HG02981 (cell line): ENCODE data around the gene KCTD19.
A peak's percentile ranks its signal among the peaks of the same experiment; 100 is the strongest.

Experiments used
- ATAC-seq: cut with Tn5 transposase; IDR thresholded peaks from one replicate; pipeline ENCODE4 v1.9.1; 2021; ENCODE audit warnings: mild to moderate bottlenecking, moderate library complexity; ENCODE audit not compliant: unreplicated experiment

Gene KCTD19

DNA sequence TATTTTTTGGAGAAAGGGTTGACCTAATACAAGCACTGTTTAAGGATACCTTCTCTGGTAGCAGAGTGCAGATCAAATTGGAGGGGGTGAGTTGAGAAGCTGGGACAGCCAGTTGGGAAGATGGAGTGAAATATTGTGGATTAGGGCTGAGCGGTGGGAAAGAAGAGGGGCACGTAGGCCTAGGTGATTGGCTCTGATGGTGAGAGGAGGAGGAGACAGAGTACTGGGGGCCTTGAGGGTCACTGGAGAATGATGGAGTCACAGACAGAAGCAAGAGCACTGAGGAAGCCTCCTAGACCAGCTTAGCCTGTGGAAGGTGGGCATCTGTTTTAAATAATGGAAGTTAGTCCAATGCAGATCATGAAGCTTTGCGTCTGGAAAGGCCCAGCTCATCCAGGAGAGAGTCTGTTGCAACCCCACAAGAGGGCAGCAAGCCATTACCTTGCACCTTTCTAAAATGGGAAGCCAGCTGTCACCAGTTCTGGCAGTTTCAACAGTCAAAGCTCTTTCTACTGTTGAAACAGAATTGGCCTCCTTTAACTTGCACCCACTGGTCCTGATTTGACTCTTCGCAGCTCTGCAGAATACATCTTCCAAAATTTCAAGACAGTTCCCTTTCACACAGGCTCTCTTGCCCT lies 66.0 kb downstream of the KCTD19 start:
- no peak for ATAC-seq

DNA sequence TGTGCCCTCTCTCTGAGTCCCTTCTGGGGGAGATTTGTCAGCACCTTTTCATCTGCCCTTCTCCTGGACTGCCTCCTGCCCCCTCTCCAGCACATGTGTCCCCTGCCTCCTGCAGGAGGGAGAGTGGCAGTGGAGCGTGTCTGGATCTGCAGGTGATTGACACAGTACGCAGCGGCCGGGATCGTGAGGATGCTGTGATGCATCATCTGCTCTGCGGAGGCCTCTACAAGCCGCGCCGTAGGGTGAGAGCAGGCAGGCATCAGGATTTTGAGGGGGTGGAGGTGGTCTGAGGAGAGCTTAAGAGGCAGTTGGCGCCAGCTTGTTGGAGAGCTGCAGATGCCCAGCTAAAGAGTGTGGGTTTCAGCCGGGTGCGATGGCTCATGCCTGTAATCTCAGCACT lies 66.8 kb downstream of the KCTD19 start:
- no peak for ATAC-seq

DNA sequence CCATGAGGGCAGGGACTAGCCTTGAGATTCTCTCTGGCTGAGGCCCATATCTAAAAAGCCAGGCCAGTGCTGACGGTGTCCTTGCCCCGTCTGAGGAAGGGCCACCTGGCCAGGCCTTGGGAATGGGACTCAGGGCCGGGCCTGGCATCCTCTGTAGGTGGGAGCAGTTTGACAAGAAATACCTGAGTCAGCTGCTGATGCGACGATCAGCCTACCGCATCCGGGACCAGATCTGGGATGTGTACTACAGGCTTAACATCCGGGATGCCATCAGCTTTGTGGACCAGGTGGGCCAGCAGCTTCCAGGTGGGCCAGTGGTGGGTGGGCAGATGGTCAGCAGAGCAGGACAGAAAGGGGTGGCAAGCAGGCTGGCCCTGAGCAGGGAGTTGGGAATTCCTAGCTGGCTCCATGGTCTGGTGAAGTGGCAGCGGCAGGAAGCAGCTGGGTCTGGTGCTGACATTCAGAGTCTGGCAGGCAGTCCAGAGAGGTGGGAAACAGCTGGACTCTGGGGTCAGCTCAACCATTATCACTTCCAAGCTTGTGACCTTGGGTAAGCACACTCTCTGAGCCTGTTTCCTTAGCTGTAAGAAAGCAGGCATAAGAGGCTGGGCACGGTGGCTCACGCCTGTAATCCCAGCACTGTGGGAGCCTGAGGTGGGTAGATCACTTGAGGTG lies 68.2 kb downstream of the KCTD19 start:
- no peak for ATAC-seq

DNA sequence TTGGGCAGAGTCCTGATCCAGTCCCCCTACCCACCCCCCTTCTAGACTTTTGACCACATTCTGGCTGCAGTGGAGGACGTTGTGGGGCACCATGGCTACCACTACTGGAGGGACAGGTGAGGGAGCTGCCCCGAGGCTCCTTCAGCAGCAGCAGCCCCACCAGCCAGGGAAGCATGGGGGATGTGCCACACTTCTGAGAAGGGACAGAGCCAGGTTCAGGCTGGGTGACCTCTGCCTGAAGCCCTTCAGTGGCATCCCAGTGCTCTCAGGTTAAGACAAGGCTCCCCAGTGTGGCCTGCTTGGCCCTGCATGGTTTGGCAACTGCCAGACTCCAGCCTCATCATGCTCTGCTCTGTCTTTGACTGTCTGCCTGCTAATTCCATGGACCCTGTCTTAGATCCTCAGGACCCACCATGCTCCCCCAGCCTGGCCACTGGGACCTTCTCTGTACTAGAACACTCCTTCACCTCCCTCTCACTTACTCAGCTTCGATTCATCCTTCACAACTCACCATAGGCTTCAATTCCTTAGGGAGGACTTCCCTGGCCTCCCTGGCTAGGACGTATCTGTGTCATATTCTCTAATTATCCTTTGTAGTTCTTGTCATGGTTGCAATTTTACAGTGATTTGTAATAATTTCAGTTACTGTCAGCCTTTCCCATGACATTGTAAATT lies 68.9 kb downstream of the KCTD19 start:
- ATAC-seq: no peak

DNA sequence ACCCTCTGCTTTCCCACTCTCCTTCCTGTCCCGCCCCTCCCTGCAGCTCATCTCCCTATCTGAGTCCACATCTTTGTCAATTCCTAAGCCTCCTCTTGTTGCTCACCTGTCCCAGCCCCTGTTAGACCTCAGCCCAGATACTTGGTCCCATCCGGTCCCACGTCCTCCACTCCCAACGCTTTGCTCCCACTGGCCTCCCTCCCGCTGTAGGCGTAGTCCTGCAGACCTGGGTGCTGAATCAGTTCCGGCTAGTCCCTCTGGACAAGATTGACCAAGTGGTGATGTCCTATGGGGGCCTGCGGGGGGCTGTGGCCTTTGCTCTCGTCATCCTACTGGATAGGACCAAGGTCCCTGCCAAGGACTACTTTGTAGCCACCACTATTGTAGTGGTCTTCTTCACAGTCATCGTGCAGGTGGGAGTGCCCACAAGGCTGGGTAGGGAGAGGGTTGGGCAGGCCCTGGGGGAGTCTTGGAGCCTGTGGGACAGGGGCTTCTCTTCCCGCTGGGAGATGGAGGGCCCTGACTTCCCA lies 69.8 kb downstream of the KCTD19 start:
- ATAC-seq: no peak

DNA sequence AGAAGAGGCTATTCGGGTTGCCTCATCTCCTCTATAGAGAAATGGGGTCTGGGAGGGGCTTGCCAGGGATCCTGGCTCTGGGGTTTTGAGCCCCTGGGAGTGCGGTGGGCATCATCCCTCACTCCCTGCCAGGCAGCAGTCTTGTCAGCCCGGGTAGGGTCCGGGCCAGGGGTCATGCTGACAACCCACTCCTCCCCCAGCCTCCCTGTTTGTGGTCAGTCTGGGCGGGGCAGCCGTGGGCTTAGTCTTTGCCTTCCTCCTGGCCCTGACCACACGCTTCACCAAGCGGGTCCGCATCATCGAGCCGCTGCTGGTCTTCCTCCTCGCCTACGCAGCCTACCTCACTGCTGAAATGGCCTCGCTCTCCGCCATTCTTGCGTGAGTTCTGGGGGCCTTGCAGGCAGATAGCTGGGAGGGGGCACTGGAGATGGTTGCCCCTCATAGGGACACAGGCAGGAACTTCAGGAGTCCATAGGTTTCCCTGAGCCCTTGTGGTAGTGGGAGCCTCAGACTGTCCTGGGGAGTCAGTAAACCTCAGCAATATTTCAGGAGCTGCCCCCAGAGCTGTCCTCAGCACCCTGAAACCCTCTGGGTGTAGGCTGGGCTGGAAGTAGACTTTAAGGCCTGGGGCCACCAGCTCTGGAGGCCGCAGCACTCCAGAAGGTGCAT lies 70.9 kb downstream of the KCTD19 start:
- no peak for ATAC-seq

DNA sequence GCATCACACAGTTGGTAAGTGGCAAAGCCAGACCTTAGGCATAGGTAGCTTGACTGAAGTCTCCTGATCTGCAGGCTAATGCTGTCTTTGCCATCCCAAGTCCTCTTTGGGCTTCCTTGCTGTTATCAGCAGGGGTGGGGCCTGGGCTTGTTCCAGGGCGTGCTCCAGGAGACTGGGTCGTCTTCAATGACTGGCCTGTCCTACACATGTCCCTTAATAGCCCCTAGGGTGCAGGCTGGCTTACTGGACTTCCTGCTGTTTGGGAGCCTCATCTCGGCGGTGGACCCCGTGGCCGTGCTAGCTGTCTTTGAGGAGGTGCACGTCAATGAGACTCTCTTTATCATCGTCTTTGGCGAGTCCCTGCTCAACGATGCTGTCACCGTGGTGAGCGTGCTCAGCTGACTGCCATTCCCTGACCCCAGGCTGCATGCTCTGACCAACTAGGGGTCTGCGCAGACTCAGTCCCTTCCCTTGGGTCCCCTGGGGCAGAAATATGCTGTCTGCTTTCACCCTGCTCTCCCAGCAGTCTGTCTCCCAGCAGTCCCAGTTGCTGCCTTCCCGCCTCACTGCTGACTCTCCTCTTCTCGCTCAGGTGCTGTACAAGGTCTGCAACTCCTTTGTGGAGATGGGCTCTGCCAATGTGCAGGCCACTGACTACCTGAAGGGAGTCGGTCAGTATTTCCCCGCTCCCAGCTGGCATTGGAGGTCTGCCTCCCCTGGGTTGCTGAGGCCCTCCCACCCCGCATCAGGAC lies 71.6 kb downstream of the KCTD19 start:
- no peak for ATAC-seq

DNA sequence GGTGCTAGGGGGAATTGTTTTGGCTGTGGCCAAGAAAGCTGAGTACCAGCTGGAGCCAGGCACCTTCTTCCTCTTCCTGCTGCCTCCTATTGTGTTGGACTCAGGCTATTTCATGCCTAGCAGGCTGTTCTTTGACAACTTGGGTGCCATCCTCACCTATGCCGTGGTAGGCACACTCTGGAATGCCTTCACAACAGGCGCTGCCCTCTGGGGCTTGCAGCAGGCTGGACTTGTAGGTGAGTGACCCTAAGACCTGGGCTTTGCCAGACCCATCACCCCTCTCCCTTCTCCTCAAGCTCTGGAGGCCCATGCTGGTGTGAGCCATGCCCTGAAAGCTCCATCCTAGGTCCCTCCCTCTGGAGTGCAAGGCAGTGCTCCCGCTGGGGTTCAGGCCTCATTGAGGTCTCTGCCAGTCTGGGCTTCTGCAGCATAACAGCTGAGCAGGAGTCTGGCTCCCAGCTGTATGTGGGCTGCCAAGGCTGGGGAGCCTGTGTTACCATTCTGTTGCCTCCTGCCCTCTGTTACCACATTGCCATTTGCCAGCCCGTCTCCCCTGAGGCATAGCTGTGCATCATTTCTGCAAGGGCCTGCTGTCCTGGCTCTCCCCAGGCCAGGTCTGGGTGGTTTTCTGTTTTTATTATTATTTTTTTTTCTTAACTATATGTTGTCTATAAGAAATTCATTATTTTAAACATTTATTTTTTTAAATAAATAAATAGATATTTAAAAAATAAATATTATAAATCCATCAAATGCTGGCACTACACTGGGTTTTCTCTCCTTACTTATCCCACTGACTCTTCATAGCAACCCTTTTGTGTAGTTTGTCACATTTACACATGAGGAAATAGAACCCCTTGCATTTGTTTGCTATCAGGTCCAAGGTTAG lies 73.7 kb downstream of the KCTD19 start:
- no peak for ATAC-seq

DNA sequence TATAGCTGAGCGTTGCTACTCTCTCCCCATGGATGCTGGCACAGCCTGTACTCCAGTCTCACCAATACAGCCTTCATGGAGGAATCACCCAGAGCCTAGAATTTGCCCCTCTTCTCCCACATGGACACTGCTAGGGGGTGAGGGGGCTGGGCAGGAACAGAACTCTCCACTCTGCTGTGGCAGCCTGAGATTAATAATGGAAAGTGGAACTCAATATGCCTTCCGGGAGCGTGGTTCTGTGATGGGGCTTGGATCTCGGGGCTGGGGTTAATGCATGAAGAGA lies 76.6 kb downstream of the KCTD19 start:
- ATAC-seq: no peak

DNA sequence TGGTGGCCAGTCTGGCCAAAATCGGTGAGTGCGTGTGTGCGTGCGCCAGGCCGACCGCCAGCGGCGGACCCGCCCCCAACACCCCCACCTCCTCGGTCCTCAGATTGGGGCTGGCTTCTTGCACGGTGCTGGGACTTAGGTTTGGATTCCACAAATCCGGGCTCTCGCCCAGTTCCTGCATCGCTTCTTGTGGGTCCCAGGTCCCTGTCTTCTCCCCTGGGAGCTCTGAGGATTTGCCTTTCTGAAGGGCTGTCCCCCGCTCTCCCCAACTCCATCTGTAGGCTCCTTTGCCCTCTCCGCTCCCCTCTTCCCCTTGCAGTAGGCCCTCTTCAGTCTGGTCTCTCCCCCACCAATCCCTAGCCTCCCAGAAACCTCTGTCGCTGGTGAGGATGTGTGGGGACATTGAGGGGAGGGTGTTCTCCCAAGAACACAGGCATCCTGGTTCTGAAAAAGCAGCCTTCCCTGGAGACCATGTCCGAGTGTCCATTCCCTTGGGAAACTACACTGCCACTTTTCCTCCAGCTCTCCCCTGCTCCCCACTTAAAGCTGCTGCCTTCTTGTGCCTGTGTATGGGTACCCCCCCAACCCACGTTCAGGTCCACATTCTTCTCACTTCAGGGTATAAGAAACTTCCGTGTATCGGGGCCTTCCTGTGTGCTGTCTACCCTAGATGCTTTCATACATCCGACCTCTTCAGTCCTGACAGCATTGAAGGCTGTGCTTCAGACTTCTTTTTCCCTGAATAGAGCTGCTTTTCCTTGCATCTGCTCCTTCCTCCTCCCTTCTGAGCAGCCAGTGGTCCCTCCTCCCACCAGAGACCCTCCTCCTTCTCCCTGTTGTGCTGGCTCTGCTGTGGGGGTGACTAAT lies 77.1 kb downstream of the KCTD19 start:
- ATAC-seq: no peak

DNA sequence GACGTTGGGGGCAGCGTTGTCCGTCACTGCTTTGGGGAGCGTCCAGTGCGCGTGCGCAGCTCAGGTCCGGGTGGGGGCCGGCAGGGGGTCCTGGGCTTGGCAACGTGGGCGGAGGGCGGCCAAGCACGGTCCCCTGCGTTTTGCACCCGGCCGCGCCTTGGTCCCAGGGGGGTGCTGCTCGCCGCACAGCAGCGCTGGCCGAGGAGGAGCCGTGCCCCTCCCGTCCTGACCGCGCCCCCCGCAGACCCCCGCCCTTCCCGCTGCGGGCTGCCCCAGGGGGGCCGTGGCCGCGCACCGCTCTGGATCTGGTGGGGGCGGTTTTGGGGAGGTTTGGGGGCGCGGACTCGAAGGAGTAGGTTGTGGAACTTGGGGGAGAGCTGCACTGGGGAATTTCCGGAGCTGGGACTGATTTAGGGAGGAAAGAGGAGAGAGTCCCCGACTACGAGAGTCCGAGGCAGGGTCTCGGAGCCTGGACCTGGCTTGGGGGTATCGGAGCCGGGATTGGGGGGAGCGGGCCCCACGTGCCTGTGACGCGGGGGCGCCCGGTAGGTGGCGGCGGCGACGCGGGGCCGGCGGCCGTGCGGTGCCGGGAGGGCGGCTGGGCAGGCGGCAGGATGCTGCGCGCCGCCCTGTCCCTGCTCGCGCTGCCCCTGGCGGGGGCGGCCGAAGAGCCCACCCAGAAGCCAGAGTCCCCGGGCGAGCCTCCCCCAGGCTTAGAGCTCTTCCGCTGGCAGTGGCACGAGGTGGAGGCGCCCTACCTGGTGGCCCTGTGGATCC lies 78.0 kb downstream of the KCTD19 start, which contains the start of gene SLC9A5:
Gene SLC9A5, plus strand, starts transcription at position 579 of the 777 bp plus-strand sequence. Its CDS starts 36 bp downstream, at position 615.
- ATAC-seq: no peak

DNA sequence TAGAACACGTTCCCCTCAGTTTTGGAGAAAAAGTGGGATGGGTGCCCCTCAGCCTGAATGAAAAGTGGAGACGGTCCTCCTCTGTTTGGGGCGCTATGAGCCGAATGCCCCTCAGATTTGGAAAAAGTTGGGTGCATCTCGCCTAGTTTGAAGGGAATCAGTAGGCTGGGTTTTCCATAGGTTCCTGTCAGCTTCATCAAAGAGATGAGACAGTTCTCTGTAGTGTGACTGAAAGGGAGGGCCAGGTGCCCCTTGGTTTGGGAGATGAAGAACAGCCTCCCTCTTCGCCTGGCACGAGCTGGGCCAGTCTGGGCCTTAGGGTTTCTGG lies 78.5 kb downstream of the KCTD19 start:
- no peak for ATAC-seq

DNA sequence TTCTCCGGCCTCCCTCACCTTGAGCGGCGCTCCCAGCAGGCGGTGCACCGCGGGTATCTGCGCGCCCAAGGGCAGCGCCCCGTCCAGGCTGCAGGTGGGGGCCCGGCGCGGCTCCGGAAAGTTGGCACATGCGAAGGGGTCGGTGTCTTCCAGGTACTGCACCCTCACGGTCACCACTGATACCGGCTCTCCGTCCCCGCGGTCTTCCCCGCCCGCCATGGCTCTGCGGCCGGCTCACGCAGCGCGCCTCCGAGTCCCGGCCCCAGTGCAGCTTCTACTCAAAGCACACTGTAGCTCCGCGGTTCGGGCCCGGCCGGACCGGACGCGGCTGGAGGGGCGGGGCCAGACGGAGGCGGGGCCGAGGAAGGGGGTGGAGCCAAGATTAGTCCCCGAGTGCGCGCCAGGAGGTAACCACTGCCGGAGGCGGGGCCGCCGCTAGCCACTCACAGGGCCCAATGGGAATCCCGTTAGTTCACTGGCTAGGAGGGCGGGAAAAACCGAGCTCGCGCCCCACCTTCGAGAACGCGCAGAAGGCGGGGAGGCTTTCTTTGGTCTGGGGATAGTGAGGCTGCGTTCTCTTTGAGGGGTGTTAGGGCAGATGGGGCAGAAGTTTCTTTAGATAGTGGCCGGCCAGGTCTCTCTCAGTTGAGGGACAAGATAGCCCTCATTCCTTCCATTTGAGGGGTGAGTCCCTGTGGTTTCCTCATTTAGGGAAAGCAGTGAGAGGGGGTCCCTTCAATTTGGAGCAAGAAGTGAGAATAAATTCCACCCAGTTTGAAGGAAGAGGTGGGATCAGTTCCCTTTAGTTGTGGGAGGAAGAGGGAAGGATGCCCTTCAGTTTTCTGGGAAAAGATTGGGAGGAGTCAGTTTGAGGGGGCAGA lies 79.1 kb downstream of the KCTD19 start, which contains the start of gene FHOD1:
Gene FHOD1, minus strand, starts transcription at position 290 of the 881 bp plus-strand sequence. Its CDS starts 71 bp downstream, at position 219.
- peak; percentile 42 for ATAC-seq

DNA sequence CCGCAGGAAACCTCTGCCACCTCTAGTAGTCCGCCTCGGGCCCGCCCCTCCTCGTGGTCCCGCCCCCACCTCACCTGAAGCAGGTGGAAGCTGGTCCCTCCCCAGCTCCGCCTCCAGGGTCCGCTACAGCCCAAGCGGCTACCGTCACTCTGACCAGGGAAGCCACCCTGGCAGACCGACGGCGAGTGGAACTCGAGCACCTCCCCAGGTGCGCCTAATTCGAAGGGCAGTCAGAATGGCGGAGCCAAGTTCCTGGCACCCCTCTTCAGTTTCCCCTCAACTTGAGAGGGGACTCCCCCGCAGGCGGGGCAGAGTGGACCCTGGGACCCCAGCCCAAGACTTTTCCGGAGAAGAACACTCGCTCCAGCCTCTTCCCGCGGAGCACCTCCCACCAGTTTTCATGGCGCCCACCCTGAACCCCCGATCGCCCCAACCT lies 79.8 kb downstream of the KCTD19 start:
- ATAC-seq: peak; percentile 2

DNA sequence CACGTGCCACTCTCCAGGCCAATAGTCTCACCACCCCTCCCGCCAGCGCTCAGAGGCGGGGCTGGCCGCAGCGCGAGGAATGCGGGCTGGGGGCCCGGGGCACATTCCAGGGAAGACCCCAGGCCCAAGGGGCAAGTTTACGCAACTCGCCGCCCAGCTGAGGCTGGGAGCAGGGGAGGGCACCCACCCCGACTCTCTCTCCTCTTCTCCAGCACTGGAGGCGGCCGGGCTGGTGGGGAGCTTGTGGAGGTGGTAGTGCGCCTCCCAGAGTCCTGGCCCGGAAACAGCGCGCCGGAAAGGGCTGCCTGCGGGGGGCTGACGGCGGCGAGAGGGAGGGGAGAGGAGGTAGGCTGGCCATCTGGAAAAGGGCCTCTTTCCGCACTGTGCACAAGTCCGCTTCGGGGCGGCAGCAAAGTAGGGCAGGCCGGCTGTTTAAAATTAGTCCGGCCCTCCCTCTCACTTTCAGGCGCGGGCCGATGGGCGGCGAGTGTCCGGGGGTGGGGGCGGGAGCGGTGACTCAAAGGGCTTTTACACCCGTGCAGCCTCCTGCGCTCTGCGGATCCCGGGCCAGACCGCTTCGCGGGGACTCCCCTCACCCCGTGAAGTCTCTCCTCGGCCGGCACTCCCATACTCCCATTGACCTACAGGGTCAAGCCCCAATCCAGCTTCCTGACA lies 80.3 kb downstream of the KCTD19 start:
- peak; percentile 17 for ATAC-seq

DNA sequence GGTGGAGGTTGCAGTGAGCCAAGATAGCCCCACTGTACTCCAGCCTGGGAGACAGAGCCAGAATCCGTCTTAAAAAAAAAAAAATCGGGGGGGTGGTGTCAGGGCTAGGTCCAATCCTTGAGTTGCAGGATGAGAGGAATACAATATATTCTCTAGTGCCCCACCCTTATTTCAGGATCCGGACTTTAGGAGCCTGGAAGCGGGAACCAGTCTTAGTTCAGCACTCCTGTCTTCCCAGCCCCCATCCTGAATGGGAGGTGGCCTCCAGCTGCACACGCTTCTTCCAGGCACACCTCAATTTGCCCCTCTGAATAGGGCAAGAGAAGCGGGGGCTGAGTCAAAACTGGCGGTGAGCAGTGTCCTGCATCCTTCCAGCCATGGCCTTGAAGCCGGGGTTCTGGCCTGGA lies 80.9 kb downstream of the KCTD19 start:
- no peak for ATAC-seq

DNA sequence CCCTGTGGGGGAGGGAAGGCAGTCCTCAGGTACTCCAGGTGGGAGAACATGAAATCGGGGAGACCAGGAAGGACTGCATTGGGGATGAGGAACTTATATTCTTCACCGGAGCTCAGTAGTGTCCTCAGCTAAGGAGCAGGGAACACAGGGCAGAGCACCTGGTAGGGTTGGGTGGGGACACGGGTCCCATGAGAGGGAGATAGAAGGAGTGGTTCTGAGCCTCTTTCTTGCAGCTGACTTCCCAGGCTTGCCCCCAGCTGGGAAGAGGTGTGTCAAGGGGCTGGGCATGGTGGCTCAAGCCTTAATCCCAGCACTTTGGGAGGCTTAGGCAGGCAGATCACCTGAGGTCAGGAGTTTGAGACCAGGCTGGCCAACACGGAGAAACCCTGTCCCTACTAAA lies 81.4 kb downstream of the KCTD19 start:
- ATAC-seq: no peak
